Nephron progenitor cell (in vitro differentiated cells): ENCODE results near the gene TBC1D22A.

Experiments used
- DNase-seq: peaks from one replicate; pipeline ENCODE4 v3.0.0; 2021
- H3K27ac Mint-ChIP-seq: 2 replicates; pipeline ENCODE4 v1.8.0; 2021; ENCODE audit warnings: mild to moderate bottlenecking, moderate library complexity, mixed read lengths
- H3K27me3 Mint-ChIP-seq: 2 replicates; pipeline ENCODE4 v1.8.0; 2021; ENCODE audit warnings: mild to moderate bottlenecking, low read depth, mixed read lengths; ENCODE audit not compliant: poor library complexity
- H3K36me3 Mint-ChIP-seq: 2 replicates; pipeline ENCODE4 v1.8.0; 2021; ENCODE audit warnings: low read depth, mixed read lengths
- H3K4me1 Mint-ChIP-seq: 2 replicates; pipeline ENCODE4 v1.8.0; 2021; ENCODE audit warnings: mixed read lengths
- H3K4me3 Mint-ChIP-seq: 2 replicates; pipeline ENCODE4 v1.8.0; 2021; ENCODE audit warnings: mild to moderate bottlenecking, moderate library complexity, mixed read lengths
- H3K9me3 Mint-ChIP-seq: 2 replicates; pipeline ENCODE4 v1.8.0; 2021; ENCODE audit warnings: mild to moderate bottlenecking, moderate library complexity, mixed read lengths
- TF ChIP-seq, protein P1 (sequence below): fragments of 200-600 bp; sonication (generic); IDR thresholded peaks from 2 replicates; pipeline ENCODE4 v1.5.0; 2021; ENCODE audit warnings: antibody characterized with exemption

The TBC1D22A gene

DNA sequence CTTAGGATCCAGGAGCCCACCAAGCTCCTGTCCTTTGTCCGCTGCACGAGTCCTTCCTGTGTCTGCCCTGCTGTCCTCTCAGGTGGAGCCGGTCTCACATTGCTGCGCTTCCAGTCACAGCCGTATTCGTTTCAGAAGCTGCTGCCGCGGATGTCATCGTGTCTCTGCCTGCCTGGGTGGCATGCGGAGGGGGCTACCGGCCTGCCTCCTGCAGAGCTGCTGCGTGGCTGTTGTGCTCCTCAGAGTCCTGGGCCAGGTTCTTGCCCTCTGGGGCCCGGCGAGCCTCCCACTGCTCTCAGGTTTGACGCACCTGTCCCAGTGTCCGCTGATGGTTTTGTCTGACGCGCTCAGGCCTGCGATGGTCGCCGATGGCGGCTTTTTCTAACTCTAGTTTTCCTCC, 254.2 kb downstream of the TBC1D22A start:
- peaks cover 30% of the 10 kb centered on the region for H3K4me1 Mint-ChIP-seq
- H3K27me3 Mint-ChIP-seq, result no peaks in the 10 kb centered on the region
- peaks cover 10% of the 10 kb centered on the region for H3K36me3 Mint-ChIP-seq
- H3K4me3 Mint-ChIP-seq, result no peak overlapping the region
- peaks cover 9% of the 10 kb centered on the region for H3K9me3 Mint-ChIP-seq
- DNase-seq, result no peak
- TF ChIP-seq, protein P1, sequence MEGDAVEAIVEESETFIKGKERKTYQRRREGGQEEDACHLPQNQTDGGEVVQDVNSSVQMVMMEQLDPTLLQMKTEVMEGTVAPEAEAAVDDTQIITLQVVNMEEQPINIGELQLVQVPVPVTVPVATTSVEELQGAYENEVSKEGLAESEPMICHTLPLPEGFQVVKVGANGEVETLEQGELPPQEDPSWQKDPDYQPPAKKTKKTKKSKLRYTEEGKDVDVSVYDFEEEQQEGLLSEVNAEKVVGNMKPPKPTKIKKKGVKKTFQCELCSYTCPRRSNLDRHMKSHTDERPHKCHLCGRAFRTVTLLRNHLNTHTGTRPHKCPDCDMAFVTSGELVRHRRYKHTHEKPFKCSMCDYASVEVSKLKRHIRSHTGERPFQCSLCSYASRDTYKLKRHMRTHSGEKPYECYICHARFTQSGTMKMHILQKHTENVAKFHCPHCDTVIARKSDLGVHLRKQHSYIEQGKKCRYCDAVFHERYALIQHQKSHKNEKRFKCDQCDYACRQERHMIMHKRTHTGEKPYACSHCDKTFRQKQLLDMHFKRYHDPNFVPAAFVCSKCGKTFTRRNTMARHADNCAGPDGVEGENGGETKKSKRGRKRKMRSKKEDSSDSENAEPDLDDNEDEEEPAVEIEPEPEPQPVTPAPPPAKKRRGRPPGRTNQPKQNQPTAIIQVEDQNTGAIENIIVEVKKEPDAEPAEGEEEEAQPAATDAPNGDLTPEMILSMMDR, result no peak
- peak overlapping the region; percentile 39 for H3K27ac Mint-ChIP-seq

DNA sequence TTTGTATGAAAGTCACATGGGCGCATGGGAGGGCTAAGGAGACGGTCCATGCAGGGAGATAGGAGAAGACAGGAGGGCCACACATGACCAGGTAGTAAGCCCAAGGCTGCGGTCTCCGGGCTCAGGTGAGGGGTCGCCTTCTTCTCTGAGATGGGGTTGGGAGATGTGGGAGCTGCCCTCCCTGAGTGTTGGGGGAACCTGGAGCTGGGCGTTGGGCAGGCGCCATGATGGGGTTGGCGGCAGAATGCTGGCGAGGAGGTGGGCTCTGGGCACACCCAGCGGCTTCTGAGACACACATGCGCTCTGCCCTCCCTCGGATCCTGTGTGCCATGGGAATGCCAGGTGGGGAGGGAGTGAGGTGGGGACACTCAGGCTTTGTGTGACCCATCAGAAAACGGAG, 254.8 kb downstream of the TBC1D22A start:
- Mint-ChIP-seq H3K4me1 (peaks cover 26% of the 10 kb centered on the region), H3K27ac (no peak overlapping the region), H3K36me3 (peaks cover 16% of the 10 kb centered on the region), H3K27me3 (no peaks in the 10 kb centered on the region), H3K9me3 (peaks cover 12% of the 10 kb centered on the region), H3K4me3 (no peak overlapping the region)
- DNase-seq, result no peak
- TF ChIP-seq, protein P1, result no peak

DNA sequence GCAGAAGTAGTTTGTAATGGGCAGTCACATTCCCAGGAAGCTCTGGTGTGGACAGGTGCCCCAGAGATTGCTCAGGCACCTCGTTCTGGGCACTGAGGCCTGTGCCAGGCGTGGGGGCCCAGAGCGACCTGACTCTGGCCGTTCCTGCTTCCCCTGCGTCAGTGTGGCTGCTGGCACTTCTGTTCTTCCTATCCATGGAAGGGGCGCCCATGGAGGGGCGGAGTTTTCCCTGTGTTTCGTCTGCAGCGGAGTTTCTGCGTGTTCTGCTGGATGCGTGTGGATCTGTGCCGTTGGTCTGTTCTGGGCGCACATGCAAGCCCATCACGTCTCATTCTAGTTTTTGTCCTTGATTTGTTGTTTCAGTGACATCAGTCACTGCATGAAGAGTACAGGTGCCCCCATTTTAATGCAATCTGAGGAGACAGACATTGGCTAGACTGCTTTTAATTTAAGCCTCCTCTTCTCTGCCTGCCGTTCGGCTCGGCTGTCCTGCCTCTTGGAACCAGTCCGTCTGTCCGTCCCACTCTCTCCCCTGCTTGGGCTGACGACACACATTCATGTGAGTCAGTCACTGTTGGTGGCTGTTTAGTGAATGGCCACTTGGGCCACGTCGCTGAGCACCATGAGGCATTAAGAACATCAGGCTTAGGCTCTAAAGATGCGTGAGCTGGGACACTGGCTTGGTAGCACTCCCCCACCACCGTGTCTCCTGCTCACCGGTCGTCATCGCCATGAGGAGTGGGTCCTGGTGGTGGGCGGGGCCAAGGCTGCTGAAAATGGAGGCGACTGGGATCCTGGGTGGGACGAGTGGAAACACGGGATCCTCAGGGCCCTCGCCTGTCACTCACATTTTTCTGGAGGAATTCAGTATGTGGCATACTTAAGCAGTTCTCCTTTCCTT, 255.8 kb downstream of the TBC1D22A start:
- TF ChIP-seq, protein P1, result no peak
- H3K4me3 Mint-ChIP-seq, result no peak overlapping the region

DNA sequence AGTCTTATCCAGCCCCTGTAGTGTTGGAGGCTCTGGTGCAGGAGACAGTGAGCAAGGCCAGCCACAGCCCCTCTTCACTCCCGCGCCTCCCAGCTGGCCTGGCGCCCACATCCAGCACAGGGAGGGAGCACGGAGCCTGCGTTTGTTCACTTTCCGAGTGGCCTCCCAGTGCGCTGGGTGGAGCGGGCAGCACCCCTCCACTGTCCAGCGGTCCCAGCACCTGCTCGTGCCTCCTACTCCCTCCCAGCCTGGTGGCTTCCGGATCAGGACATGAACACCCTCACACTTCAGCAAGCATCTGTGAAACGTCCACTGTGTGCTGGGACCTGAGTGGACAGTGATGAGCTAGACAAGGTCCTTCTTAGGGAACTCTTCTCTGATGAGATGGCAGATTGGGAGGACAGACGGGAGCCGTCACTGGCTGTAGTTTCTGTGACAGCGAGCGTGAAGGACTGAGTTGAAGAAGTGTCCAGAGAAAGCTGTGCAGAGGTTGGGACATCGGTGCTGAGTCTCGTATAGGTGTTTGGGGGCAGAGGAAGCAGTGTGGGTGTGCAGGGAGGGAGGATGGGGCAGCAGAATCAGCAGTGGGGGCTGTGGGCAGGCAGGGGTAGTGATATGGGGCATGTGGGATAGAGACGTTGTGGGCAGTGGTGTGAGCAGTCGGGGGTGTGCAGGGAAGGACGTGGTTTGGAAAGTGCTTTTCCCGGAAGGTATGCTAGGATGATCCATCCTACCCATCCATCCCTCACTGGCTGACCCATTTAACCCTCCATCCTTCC, 256.8 kb downstream of the TBC1D22A start:
- Mint-ChIP-seq H3K27me3 (no peaks in the 10 kb centered on the region), H3K27ac (no peak overlapping the region), H3K4me3 (no peak overlapping the region), H3K9me3 (peaks cover 14% of the 10 kb centered on the region), H3K4me1 (peaks cover 8% of the 10 kb centered on the region), H3K36me3 (peaks cover 33% of the 10 kb centered on the region)
- TF ChIP-seq, protein P1, result no peak
- no peak for DNase-seq

More for the DNA sequence above, 255.8 kb downstream of the TBC1D22A start:
- no peak for DNase-seq
- H3K27me3 Mint-ChIP-seq, result no peaks in the 10 kb centered on the region
- peaks cover 26% of the 10 kb centered on the region for H3K36me3 Mint-ChIP-seq
- H3K9me3 Mint-ChIP-seq, result peaks cover 14% of the 10 kb centered on the region
- no peak overlapping the region for H3K27ac Mint-ChIP-seq
- peaks cover 16% of the 10 kb centered on the region for H3K4me1 Mint-ChIP-seq

DNA sequence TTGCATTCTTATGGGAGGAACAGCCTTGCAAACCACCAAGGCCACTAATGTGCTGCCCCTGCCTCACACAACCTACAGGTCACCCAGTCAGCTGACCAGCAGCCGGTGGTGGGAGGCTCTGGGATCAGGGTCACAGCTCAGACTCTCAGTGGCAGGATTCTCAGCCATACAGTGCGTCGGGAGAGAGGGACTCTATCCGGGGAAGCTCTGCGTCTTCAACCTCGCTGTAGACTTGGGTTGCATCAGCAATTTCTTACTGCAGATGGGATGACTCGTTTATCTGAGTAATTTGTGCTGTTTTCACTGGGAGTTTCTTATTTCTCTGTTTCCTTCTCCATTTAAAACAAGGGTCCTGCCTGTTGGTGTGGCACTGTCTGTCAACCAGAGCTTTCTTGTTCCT, 257.7 kb downstream of the TBC1D22A start:
- Mint-ChIP-seq H3K36me3 (peaks cover 41% of the 10 kb centered on the region), H3K4me3 (no peak overlapping the region), H3K27ac (no peak overlapping the region), H3K4me1 (peaks cover 6% of the 10 kb centered on the region), H3K27me3 (no peaks in the 10 kb centered on the region), H3K9me3 (peaks cover 14% of the 10 kb centered on the region)
- DNase-seq, result no peak
- TF ChIP-seq, protein P1, result no peak
